ENCODE measurements around the gene HOXA4. TPM values are rescaled to one million over a fixed set of nuclear protein-coding genes. Genes with fewer than 3 reads are reported as not detected.
A peak's percentile ranks its signal among the peaks of the same experiment; 100 is the strongest.

The HOXA4 gene
- total and polyA plus RNA-seq, 2 experiments from 2014 or later: not detected

DNA sequence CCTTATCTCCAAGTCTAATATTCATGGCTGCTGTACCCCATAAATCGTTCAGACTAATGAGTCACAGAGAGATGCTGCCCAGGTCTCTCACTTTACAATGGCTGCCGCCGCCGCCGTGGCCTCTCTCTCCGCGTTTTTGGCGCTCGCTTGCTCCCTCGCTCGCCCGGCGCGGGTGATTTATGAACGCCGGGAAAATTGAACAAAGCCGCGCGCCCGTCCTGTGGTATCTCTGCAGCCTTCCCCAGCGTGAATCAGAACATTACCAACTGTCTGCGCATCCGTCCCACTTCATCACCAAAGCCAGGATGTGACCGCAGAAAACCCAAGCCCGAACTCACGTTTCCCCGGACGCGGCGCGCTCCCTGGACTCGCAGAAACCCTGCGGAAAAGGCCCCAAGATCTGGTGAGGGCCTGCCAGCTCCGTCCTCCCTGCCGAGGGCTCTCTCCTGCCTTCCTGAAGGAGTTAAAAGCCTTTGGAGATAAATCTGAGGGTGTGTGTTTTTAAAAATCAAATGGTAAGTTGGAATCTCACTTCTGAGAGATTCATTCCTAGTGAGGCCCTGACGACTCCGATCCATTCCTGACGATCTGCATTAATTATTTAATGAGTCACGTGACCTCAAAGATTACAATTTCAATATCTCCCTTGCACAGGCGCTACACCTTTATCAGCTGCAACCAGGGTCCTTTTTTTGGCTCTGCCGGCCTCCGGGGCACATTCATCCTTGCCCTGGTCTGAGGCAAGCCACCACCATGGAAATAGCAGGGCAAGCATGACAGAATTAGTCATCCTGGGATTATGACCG lies 6.3 kb downstream of the HOXA4 start:
- no peaks in the 10 kb centered on the region for H3K36me3 Mint-ChIP-seq (ENCODE audit: low read depth)
- peaks cover 16% of the 10 kb centered on the region for H3K4me1 Mint-ChIP-seq
- peaks cover 100% of the 10 kb centered on the region for H3K27me3 Mint-ChIP-seq (ENCODE audit: insufficient read depth, low read depth, poor library complexity)
- H3K79me2 ChIP-seq (replicated peaks; ENCODE audit: insufficient read depth): no peaks in the 10 kb centered on the region
- DNase-seq (ENCODE audit: low spot score): no peak
- H3K27ac ChIP-seq (ENCODE audit: low read depth): no peak overlapping the region
- H4K20me1 ChIP-seq (replicated peaks; ENCODE audit: insufficient read depth): peaks cover 71% of the 10 kb centered on the region
- no peak for ATAC-seq
- peaks cover 100% of the 10 kb centered on the region for H3K27me3 ChIP-seq (ENCODE audit: insufficient read depth)
- H3K36me3 ChIP-seq (ENCODE audit: insufficient read depth): no peaks in the 10 kb centered on the region
- TF ChIP-seq ZNF331 (CRISPR knock-in tag; IDR thresholded peaks at IDR 0.05; ENCODE audit: low read depth) (no peak), ZNF114 (CRISPR knock-in tag; IDR thresholded peaks at IDR 0.05) (no peak), EZH2phosphoT487 (IDR thresholded peaks at IDR 0.05; ENCODE audit: unreplicated experiment) (peak; percentile 94), NANOG (IDR thresholded peaks at IDR 0.05; ENCODE audit: borderline replicate concordance) (no peak), STAT1 (IDR thresholded peaks at IDR 0.05; ENCODE audit: unreplicated experiment) (no peak), JUNB (IDR thresholded peaks at IDR 0.05; ENCODE audit: unreplicated experiment) (no peak), CREB1 (CRISPR knock-in tag; IDR thresholded peaks at IDR 0.05; ENCODE audit: low read depth) (no peak), POLR2AphosphoS5 (IDR thresholded peaks at IDR 0.05; ENCODE audit: low read depth) (no peak), EZH2 (IDR thresholded peaks at IDR 0.05; ENCODE audit: low read depth, unreplicated experiment) (peak; percentile 90)
- TF ChIP-seq, protein P1, sequence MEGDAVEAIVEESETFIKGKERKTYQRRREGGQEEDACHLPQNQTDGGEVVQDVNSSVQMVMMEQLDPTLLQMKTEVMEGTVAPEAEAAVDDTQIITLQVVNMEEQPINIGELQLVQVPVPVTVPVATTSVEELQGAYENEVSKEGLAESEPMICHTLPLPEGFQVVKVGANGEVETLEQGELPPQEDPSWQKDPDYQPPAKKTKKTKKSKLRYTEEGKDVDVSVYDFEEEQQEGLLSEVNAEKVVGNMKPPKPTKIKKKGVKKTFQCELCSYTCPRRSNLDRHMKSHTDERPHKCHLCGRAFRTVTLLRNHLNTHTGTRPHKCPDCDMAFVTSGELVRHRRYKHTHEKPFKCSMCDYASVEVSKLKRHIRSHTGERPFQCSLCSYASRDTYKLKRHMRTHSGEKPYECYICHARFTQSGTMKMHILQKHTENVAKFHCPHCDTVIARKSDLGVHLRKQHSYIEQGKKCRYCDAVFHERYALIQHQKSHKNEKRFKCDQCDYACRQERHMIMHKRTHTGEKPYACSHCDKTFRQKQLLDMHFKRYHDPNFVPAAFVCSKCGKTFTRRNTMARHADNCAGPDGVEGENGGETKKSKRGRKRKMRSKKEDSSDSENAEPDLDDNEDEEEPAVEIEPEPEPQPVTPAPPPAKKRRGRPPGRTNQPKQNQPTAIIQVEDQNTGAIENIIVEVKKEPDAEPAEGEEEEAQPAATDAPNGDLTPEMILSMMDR (conservative IDR thresholded peaks at IDR 0.05; ENCODE audit: low read depth in 2 of 2): no peak
- TF ChIP-seq, protein P2, sequence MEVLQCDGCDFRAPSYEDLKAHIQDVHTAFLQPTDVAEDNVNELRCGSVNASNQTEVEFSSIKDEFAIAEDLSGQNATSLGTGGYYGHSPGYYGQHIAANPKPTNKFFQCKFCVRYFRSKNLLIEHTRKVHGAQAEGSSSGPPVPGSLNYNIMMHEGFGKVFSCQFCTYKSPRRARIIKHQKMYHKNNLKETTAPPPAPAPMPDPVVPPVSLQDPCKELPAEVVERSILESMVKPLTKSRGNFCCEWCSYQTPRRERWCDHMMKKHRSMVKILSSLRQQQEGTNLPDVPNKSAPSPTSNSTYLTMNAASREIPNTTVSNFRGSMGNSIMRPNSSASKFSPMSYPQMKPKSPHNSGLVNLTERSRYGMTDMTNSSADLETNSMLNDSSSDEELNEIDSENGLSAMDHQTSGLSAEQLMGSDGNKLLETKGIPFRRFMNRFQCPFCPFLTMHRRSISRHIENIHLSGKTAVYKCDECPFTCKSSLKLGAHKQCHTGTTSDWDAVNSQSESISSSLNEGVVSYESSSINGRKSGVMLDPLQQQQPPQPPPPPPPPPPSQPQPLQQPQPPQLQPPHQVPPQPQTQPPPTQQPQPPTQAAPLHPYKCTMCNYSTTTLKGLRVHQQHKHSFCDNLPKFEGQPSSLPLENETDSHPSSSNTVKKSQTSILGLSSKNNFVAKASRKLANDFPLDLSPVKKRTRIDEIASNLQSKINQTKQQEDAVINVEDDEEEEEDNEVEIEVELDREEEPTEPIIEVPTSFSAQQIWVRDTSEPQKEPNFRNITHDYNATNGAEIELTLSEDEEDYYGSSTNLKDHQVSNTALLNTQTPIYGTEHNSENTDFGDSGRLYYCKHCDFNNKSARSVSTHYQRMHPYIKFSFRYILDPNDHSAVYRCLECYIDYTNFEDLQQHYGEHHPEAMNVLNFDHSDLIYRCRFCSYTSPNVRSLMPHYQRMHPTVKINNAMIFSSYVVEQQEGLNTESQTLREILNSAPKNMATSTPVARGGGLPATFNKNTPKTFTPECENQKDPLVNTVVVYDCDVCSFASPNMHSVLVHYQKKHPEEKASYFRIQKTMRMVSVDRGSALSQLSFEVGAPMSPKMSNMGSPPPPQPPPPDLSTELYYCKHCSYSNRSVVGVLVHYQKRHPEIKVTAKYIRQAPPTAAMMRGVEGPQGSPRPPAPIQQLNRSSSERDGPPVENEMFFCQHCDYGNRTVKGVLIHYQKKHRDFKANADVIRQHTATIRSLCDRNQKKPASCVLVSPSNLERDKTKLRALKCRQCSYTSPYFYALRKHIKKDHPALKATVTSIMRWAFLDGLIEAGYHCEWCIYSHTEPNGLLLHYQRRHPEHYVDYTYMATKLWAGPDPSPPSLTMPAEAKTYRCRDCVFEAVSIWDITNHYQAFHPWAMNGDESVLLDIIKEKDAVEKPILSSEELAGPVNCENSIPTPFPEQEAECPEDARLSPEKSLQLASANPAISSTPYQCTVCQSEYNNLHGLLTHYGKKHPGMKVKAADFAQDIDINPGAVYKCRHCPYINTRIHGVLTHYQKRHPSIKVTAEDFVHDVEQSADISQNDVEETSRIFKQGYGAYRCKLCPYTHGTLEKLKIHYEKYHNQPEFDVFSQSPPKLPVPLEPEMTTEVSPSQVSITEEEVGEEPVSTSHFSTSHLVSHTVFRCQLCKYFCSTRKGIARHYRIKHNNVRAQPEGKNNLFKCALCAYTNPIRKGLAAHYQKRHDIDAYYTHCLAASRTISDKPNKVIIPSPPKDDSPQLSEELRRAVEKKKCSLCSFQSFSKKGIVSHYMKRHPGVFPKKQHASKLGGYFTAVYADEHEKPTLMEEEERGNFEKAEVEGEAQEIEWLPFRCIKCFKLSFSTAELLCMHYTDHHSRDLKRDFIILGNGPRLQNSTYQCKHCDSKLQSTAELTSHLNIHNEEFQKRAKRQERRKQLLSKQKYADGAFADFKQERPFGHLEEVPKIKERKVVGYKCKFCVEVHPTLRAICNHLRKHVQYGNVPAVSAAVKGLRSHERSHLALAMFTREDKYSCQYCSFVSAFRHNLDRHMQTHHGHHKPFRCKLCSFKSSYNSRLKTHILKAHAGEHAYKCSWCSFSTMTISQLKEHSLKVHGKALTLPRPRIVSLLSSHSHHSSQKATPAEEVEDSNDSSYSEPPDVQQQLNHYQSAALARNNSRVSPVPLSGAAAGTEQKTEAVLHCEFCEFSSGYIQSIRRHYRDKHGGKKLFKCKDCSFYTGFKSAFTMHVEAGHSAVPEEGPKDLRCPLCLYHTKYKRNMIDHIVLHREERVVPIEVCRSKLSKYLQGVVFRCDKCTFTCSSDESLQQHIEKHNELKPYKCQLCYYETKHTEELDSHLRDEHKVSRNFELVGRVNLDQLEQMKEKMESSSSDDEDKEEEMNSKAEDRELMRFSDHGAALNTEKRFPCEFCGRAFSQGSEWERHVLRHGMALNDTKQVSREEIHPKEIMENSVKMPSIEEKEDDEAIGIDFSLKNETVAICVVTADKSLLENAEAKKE (CRISPR knock-in tag; IDR thresholded peaks at IDR 0.05): no peak
- TF ChIP-seq, protein P3, sequence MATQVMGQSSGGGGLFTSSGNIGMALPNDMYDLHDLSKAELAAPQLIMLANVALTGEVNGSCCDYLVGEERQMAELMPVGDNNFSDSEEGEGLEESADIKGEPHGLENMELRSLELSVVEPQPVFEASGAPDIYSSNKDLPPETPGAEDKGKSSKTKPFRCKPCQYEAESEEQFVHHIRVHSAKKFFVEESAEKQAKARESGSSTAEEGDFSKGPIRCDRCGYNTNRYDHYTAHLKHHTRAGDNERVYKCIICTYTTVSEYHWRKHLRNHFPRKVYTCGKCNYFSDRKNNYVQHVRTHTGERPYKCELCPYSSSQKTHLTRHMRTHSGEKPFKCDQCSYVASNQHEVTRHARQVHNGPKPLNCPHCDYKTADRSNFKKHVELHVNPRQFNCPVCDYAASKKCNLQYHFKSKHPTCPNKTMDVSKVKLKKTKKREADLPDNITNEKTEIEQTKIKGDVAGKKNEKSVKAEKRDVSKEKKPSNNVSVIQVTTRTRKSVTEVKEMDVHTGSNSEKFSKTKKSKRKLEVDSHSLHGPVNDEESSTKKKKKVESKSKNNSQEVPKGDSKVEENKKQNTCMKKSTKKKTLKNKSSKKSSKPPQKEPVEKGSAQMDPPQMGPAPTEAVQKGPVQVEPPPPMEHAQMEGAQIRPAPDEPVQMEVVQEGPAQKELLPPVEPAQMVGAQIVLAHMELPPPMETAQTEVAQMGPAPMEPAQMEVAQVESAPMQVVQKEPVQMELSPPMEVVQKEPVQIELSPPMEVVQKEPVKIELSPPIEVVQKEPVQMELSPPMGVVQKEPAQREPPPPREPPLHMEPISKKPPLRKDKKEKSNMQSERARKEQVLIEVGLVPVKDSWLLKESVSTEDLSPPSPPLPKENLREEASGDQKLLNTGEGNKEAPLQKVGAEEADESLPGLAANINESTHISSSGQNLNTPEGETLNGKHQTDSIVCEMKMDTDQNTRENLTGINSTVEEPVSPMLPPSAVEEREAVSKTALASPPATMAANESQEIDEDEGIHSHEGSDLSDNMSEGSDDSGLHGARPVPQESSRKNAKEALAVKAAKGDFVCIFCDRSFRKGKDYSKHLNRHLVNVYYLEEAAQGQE (IDR thresholded peaks at IDR 0.05; ENCODE audit: unreplicated experiment): no peak
- TF ChIP-seq, protein P4, sequence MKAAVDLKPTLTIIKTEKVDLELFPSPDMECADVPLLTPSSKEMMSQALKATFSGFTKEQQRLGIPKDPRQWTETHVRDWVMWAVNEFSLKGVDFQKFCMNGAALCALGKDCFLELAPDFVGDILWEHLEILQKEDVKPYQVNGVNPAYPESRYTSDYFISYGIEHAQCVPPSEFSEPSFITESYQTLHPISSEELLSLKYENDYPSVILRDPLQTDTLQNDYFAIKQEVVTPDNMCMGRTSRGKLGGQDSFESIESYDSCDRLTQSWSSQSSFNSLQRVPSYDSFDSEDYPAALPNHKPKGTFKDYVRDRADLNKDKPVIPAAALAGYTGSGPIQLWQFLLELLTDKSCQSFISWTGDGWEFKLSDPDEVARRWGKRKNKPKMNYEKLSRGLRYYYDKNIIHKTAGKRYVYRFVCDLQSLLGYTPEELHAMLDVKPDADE (IDR thresholded peaks at IDR 0.05): no peak
- H3K9me3 Mint-ChIP-seq: peaks cover 6% of the 10 kb centered on the region; the same call in 1 of the 3 replicates
- peaks cover 62% of the 10 kb centered on the region for H3F3A ChIP-seq (replicated peaks; ENCODE audit: low read depth)
- no peak overlapping the region for H2AFZ ChIP-seq
- no peaks in the 10 kb centered on the region for H3K9me2 ChIP-seq (ENCODE audit: insufficient read depth)
- H3K27ac Mint-ChIP-seq: no peak overlapping the region
- no peak overlapping the region; the same call in 2 of the 3 replicates for H3K4me3 Mint-ChIP-seq
- no peak overlapping the region for H3K4me3 ChIP-seq
- H3K4me2 ChIP-seq: no peak overlapping the region
- peaks cover 14% of the 10 kb centered on the region; the same call in 1 of the 2 replicates for H3K4me1 ChIP-seq (ENCODE audit: insufficient read depth)

Data from GM23338 (cell line).